Measurements from ENCODE around the gene WDR33.
"Not testable (repeated sequence)": the region's sequence is repeated elsewhere in the genome, so short reads cannot be mapped to it uniquely, and the experiment has no call there.

WDR33 gene

GRCh38 chr2:127762441-127762840, 48.5 kb downstream of the WDR33 start:
- no peak for DNase-seq

- DNase-seq, result no peak
Observed at GRCh38 chr2:127759931-127760330, 51.0 kb downstream of the WDR33 start.

DNA sequence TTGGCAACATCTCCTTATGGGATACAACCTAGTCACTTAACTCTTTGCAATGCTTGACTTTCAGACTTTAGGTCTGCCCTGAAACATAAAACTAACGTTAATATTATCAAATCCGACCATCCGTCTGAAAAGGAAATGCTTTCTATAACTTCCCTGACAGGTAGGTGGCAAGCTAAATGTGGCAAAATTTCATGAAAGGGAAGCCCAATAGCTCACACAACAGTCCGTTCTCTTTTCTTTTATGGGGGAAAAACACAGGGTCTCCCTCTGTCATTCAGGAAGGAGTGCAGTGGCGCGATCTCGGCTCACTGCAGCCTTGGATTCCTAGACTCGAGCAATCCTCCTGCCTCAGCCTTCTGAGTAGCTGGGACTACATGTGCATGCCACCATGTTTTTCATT, 56.8 kb downstream of the WDR33 start:
- no peak for DNase-seq

- DNase-seq, result no peak
Observed at GRCh38 chr2:127753374-127753773, 57.6 kb downstream of the WDR33 start.

- not testable (repeated sequence) for DNase-seq
Observed at GRCh38 chr2:127749537-127749936, 61.4 kb downstream of the WDR33 start.

DNA sequence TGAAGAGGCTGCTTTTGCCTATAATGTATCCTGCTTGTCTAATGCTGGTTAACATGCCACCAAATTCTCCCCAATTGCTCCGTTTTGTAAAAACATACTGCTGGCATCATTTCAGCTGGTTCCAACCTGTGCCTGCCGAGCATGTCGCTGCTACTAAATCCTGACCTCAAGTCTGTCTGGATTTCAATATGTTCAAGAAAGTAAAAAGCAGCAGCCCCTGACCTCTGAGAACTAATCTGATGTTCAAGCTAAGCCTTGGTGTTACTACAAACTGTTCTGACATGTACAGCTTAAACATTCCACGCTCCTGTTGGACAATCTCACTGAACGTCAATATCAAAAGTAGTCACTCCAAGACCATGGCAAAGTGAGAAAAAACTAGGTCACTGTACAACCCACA, 63.4 kb downstream of the WDR33 start:
- DNase-seq, result no peak

GRCh38 chr2:127743477-127744026, 67.4 kb downstream of the WDR33 start:
- DNase-seq, result no peak

DNA sequence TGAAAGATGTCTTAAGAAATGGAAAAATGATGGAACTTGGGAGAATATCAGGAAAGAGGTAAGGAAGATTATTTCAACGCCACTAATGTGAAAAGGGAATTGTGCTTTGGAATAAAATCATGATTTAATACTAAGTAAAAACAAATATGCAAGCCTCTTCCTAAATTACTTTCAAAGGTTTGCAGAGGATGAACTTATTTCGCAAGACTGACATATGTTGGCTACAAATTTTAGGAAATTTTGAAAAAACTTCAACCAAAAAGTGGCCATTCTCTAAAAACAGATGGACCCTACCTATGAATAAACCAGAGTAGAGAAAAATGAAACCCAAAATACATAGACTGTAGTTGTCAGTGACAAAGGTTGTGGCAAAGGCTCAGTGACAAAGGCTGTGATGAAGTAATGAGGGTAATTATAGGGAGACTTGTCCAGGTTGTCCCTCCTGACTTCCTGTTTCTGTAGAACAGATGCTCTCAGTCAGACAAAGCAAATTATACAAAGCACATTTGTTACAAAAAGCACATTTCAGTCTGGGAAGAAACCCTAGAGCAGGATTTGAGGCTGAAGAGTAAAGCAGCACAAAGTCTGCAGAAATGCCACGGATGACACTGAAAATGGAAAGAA, 70.2 kb downstream of the WDR33 start:
- no peak for DNase-seq

DNA sequence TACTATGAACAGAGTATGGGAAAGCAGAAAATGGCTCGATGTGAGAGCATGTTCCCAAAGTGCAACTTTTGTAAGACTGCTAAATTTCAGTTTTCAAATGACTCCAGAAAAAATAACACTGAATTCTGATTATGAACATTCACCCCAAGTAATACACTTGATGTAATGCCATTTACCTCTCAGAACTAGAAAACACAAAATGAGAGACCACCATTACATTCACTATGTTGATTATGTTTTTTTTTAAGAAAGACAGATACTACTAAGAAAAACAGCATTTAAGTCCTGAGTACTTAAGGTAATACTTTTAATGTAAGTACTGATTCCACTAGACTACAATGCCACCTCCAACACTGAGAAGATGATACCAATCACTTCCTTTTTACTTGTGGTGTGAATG, 71.2 kb downstream of the WDR33 start:
- no peak for DNase-seq

DNA sequence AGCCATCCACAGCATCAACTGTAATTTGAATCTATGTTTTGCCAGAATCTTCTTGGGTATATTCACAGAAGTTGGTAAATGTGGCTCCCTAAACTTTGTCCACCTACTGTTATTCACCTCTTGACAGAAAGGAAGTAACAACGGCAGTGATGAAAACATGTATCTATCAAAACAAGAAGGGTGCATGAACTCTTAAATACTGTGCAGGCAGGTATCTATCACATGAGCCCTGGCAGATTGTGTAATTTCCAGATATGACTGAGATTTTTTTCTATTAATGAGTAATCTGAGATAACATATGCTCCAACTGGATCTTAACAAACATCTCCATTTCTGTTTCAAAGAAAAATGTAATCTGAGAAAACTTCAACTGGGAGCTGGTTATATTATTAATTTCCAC, 73.1 kb downstream of the WDR33 start:
- DNase-seq, result no peak

- DNase-seq, result no peak
Observed at GRCh38 chr2:127735537-127736399, 75.2 kb downstream of the WDR33 start.

DNA sequence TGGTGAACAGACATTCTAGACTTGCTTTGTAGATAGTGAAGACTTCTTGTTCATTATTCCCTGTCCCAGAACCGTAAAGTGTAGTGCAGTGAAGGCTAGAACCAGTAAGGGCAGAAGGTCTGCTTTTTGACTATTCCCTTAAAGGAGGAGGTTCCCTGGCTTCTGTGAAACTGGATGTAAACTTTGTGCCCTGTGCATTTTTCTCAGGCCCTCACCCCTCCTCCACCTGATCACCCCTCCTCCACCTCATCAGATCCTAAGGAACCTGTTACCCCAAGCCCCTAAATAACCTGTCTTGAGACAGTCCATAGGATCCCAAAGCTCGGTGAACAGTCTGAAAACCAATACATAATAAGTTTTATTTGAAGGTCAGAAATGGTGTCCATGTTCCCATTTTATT, 75.9 kb downstream of the WDR33 start:
- no peak for DNase-seq

DNA sequence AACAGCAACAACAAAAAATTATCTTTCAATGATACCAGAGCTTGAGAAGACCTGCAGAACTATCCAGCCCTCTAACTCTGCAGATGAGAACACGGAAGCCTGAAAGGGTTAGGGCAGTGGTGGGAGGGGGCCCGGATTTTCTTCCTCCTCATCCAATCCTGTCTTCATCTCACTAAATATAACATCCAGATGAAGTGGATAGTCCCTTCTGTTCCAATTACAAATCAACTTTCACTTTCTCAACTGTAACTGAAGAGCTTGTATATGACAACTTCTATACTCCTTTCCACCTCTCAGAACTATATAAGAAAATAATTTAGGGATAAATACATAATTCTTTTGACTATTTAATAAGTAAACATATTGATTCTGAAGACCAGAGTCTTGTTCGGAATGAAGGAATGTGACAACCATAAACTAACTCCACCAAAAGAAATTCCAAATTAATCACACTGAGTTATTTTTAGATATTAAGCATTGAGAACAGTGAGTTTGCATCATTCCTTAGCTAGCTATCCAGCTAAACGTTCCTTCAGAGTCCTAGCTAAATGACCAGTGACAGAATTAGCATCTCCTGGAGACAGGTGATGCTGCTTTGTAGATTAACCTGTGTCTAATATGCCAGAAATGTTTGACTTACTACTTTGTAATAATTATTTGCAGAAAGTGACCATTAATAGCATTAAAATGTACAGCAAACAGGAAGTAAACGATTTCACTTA, 77.0 kb downstream of the WDR33 start:
- DNase-seq, result no peak

- no peak for DNase-seq
Observed at GRCh38 chr2:127733113-127733815, 77.7 kb downstream of the WDR33 start.

GRCh38 chr2:127726158-127726880, 84.7 kb downstream of the WDR33 start:
- no peak for DNase-seq

DNA sequence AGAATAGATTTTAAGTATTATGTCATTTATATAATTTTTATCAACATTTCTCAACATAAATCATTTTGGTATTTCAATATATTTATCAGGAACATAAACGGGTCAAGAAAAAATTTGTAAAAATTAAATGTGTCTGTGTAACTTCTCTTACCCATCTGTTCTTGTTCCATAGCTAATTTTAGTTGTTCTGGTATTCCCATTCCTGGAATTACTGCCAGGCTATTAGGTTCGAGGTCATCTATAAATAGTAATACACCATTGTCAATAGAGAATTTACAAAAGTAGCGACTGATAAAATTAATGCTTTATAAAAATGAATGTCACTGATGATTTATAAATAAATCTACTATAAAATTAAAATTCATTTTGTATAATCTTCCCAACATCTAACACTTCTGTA, 88.2 kb downstream of the WDR33 start:
- DNase-seq, result no peak

DNA sequence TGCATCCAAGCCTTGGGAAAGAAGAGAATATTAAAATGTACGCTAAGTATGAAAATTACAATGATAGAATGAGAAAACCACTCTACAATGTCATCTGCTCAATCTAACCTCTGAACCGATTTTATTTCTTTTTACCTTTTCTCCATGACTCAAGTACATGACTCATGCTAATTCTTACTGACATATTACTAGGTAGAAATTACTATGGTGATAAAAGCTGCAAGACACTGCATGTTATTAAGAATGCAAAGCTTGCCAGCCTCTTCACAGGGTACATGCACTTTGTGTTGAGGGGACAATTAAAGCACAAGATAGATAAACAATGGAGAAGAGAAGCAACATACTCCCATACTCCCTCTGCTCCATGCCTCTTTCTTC, 89.0 kb downstream of the WDR33 start:
- no peak for DNase-seq

GRCh38 chr2:127721311-127721977, 89.5 kb downstream of the WDR33 start:
- DNase-seq, result no peak

- DNase-seq, result no peak
Observed at GRCh38 chr2:127719301-127720218, 91.4 kb downstream of the WDR33 start.

DNA sequence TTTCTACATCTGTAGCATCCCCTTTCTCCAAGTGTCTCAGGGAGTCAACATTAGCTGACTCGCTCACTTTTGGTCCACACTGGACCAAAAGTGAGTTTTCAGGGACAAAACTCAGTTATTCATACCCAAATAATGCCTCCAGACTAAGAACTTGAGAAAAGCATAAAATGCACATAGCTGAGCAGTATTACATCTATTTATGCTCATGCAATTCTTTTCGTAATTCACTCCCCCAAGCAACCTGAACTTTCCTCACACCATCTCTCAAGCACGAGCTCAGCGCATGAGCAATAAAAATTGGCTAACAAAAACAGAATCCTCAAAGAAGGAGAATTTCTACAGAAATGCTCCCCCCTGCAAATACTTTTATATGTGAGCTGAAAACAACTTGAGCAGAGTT, 92.7 kb downstream of the WDR33 start:
- no peak for DNase-seq

Measured in SHP77 treated with DMSO at 0.1 percent for 48 hours (cell line).